Panc1 (cell line): ENCODE data around the gene GPR37L1.

Experiments used
- POLR2AphosphoS5 ChIP-seq: IDR thresholded peaks from 2 replicates; pipeline ENCODE4 v1.6.1; 2012; ENCODE audit warnings: mild to moderate bottlenecking, low read depth, low read length, moderate library complexity
- TCF7L2 ChIP-seq: IDR thresholded peaks from 2 replicates; pipeline ENCODE4 v1.6.1; 2011; ENCODE audit warnings: mild to moderate bottlenecking, low read depth, low read length, inconsistent platforms
- TF ChIP-seq, protein P1 (sequence below): fragments of 450-650 bp; IDR thresholded peaks from 2 replicates; pipeline ENCODE4 v1.5.1; 2017; ENCODE audit warnings: mild to moderate bottlenecking
- TF ChIP-seq, protein P2 (sequence below), 2 experiments: IDR thresholded peaks; 2 replicates each; pipeline ENCODE4 v1.6.1; 2011 to 2012; ENCODE audit warnings: low read depth in 2 of 2, control low read depth in 1 of 2, low read length in 1 of 2, mild to moderate bottlenecking in 1 of 2, moderate library complexity in 1 of 2; ENCODE audit not compliant: insufficient read depth in 1 of 2

DNA sequence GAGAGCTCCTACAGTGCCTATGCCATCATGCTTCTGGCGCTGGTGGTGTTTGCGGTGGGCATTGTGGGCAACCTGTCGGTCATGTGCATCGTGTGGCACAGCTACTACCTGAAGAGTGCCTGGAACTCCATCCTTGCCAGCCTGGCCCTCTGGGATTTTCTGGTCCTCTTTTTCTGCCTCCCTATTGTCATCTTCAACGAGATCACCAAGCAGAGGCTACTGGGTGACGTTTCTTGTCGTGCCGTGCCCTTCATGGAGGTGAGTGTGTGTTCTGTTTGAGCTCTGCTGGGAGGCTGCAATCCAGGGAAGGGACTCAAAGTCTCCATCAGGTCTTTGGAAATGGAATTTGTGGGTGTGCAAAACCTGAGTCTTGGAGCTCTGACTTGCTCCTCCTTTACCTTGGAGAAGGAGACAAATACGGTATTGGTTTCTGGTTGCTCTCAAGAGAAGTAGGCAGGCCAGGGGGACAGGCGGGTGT is 658 bp downstream of the GPR37L1 start:
- TF ChIP-seq, protein P1, sequence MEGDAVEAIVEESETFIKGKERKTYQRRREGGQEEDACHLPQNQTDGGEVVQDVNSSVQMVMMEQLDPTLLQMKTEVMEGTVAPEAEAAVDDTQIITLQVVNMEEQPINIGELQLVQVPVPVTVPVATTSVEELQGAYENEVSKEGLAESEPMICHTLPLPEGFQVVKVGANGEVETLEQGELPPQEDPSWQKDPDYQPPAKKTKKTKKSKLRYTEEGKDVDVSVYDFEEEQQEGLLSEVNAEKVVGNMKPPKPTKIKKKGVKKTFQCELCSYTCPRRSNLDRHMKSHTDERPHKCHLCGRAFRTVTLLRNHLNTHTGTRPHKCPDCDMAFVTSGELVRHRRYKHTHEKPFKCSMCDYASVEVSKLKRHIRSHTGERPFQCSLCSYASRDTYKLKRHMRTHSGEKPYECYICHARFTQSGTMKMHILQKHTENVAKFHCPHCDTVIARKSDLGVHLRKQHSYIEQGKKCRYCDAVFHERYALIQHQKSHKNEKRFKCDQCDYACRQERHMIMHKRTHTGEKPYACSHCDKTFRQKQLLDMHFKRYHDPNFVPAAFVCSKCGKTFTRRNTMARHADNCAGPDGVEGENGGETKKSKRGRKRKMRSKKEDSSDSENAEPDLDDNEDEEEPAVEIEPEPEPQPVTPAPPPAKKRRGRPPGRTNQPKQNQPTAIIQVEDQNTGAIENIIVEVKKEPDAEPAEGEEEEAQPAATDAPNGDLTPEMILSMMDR, result no peak
- TF ChIP-seq POLR2AphosphoS5, result no peak
- TF ChIP-seq, protein P2, sequence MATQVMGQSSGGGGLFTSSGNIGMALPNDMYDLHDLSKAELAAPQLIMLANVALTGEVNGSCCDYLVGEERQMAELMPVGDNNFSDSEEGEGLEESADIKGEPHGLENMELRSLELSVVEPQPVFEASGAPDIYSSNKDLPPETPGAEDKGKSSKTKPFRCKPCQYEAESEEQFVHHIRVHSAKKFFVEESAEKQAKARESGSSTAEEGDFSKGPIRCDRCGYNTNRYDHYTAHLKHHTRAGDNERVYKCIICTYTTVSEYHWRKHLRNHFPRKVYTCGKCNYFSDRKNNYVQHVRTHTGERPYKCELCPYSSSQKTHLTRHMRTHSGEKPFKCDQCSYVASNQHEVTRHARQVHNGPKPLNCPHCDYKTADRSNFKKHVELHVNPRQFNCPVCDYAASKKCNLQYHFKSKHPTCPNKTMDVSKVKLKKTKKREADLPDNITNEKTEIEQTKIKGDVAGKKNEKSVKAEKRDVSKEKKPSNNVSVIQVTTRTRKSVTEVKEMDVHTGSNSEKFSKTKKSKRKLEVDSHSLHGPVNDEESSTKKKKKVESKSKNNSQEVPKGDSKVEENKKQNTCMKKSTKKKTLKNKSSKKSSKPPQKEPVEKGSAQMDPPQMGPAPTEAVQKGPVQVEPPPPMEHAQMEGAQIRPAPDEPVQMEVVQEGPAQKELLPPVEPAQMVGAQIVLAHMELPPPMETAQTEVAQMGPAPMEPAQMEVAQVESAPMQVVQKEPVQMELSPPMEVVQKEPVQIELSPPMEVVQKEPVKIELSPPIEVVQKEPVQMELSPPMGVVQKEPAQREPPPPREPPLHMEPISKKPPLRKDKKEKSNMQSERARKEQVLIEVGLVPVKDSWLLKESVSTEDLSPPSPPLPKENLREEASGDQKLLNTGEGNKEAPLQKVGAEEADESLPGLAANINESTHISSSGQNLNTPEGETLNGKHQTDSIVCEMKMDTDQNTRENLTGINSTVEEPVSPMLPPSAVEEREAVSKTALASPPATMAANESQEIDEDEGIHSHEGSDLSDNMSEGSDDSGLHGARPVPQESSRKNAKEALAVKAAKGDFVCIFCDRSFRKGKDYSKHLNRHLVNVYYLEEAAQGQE (IDR thresholded peaks at IDR 0.05; ENCODE audit: insufficient read depth in 1 of 2, low read depth in 2 of 2, low read length in 1 of 2), result no peak
- TF ChIP-seq TCF7L2, result no peak
